ENCODE data around the gene TEKT5.

The TEKT5 gene

DNA sequence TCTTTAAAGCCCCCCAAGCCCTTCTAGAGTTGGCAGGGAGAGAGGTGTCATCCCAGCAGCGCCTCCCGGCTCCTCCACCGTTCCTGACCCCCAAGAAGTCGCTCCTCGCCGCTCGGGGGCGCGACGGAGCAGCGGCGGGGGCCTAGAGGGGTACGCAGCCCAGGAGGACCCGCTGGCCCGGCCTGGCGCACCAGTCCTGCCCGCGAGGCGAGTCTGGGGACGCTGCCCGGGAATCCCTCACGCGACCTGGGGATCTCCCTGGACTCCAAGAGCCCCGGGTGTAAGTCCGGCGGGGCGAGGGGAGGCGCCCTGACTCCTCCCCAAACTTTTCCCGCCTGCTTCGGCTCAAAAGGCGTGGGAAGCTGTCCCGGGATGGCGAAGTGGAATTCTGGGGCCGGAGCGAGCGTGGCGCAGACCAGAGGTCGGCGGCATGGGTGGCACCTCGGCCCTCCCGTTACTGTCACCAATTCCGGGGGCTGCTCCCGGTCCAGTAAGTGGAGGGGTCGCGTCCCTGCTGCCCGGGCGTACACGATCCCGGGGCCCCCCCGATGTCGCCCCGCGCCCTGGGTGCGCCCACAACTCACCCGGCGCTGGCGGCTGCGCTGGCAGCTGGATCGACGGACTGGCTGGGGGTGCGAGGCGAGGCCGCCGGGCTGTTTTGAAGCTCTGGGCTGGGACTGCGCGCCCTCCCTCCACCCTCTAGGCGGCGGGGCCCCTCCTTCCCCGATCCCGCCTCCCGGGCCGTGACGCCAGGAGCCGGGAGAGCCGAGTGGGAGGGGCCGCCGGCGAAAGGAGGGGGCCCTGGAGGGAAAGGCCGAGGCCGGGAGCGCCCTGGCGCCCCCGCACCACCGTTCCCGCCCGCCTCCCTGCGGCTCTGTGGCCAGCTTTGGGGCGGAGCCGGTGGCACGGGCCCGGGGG lies 114.5 kb downstream of the TEKT5 start, which contains the start of gene EMP2:
TSS of gene EMP2 (minus strand) at position 634 of the 918 bp plus-strand sequence. CDS start 32,981 bp downstream, outside the sequence.
- TF ChIP-seq CTCF (IDR thresholded peaks at IDR 0.05; ENCODE audit: poor library complexity, severe bottlenecking): peak; percentile 76
- Histone ChIP-seq H3K4me1 (ENCODE audit: insufficient read depth, poor library complexity, severe bottlenecking) (peaks cover 31% of the 10 kb centered on the region), H3K9me3 (ENCODE audit: severe bottlenecking) (no peaks in the 10 kb centered on the region), H3K27me3 (ENCODE audit: insufficient read depth, poor library complexity, severe bottlenecking) (no peaks in the 10 kb centered on the region), H3K36me3 (ENCODE audit: low read depth) (no peaks in the 10 kb centered on the region; the same call in 1 of the 2 replicates), H3K4me3 (ENCODE audit: severe bottlenecking) (peak within 1 kb of the TSS; percentile 69), H3K27ac (ENCODE audit: poor library complexity, severe bottlenecking) (peak within 1 kb of the TSS; percentile 46)
- DNase-seq (ENCODE audit: low spot score) (peak; percentile 76), ATAC-seq (ENCODE audit: low read depth) (peak; percentile 77)

GRCh38 chr16:10579575-10579964 lies 115.2 kb downstream of the TEKT5 start:
- Histone ChIP-seq H3K27ac (ENCODE audit: poor library complexity, severe bottlenecking) (peak overlapping the region; percentile 46), H3K4me3 (ENCODE audit: severe bottlenecking) (peak overlapping the region; percentile 69), H3K4me1 (ENCODE audit: insufficient read depth, poor library complexity, severe bottlenecking) (peaks cover 24% of the 10 kb centered on the region), H3K9me3 (ENCODE audit: severe bottlenecking) (no peaks in the 10 kb centered on the region), H3K27me3 (ENCODE audit: insufficient read depth, poor library complexity, severe bottlenecking) (no peaks in the 10 kb centered on the region), H3K36me3 (ENCODE audit: low read depth) (no peaks in the 10 kb centered on the region; the same call in 1 of the 2 replicates)
- ATAC-seq (ENCODE audit: low read depth) (peak; percentile 1; the same call in 2 of the 3 replicates), DNase-seq (ENCODE audit: low spot score) (no peak)
- no peak for TF ChIP-seq CTCF (IDR thresholded peaks at IDR 0.05; ENCODE audit: poor library complexity, severe bottlenecking)

DNA sequence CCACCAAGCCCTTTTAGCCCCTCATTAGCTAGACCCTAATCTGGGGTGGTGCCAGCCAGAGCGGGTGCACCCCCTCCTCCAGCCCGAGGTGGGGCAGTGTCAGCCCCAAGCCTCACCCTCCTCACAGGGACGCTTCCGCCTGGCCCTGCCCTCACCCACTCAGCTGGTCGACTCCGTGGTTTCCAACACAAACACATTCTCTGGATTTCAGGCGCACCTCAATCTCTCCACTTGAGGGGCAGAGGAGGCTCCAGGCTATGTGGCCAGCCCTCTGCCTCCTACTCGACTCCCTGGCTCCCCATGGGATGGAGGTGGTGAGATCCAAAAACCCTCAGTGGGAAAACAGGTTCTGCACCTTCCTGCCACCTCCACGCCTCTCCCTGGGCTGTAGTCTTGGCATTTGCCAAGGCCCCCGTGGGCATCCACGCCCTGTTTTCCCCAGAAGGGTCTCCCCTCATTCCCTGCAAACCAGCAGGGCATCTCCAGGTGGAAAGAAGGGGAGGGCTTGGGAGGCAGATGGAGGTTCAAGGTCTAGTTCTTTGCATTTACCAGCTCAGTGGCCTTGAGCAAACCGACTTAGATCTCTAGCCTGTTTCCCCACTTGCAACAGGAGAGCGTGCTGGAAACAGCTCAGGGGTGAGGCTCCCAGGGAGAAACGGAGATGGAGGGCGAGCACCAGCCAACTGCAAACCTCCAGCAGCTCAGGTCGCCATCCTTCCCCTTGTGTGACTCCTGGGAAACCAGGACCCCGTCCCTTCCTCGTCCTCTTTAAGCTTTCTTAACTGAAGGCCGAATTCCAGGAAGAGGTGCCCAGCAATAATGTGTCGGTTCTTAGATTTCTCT lies 116.0 kb downstream of the TEKT5 start:
- ATAC-seq (ENCODE audit: low read depth) (peak; percentile 48), DNase-seq (ENCODE audit: low spot score) (no peak)
- no peaks in the 10 kb centered on the region for H3K9me3 ChIP-seq (ENCODE audit: severe bottlenecking)
- peak overlapping the region; percentile 69 for H3K4me3 ChIP-seq (ENCODE audit: severe bottlenecking)
- TF ChIP-seq CTCF (IDR thresholded peaks at IDR 0.05; ENCODE audit: poor library complexity, severe bottlenecking): peak; percentile 43
- H3K27ac ChIP-seq (ENCODE audit: poor library complexity, severe bottlenecking): peak overlapping the region; percentile 46
- peaks cover 19% of the 10 kb centered on the region for H3K4me1 ChIP-seq (ENCODE audit: insufficient read depth, poor library complexity, severe bottlenecking)
- H3K36me3 ChIP-seq (ENCODE audit: low read depth): no peaks in the 10 kb centered on the region; the same call in 1 of the 2 replicates
- H3K27me3 ChIP-seq (ENCODE audit: insufficient read depth, poor library complexity, severe bottlenecking): no peaks in the 10 kb centered on the region

All from RWPE2 (cell line).